Measurements from ENCODE around the gene DCAF16. TPM values are rescaled to one million over a fixed set of nuclear protein-coding genes. Genes with fewer than 3 reads are reported as not detected.

The DCAF16 gene
- total and polyA plus RNA-seq, 10 of the 15 experiments (the other 5 are each of a cell fraction or from before 2014, with no cell fraction given): 5.8 to 48.6 (median 26.0) TPM

DNA sequence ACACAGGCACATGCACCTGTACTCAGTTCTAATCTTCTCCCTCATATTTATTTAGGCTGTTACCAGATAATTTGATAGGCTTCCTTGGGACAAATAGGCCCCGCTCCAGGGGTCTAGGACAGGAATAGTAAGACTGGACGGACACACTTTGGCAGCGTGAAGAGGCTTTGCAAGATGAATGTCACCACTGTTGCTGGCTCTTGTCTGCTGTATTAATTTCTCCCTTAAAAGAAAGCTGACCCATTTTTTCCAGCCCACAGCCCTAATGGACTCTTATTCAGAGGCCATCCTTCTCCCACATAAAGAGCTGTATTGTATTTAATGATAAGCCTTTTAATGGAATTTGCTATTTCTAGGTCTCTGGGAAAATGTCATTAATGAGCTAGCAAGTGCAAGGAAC is 47.1 kb downstream of the DCAF16 start:
- CTCF ChIA-PET: interaction anchor here (1.3 to 2.0 kb wide), 3 partner anchors 13 to 45 kb away, joined by 3 to 13 read pairs (median 5); no protein-coding TSS in a partner anchor

More for the DNA sequence above, 47.1 kb downstream of the DCAF16 start:
- H4K20me1 ChIP-seq (ENCODE audit: control insufficient read depth, insufficient read depth): no peaks in the 10 kb centered on the region
- RAD21 ChIA-PET (ENCODE audit: unreplicated experiment): no interaction called here
- no peak for FAIRE-seq
- DNase-seq (ENCODE audit: low read depth, low spot score): no peak
- in situ Hi-C loops (cut with MboI) (no loop called here), intact Hi-C loops (cut with micrococcal nuclease; ENCODE audit: unreplicated experiment) (loop anchor here (5.0 kb wide), 2 partner anchors 44 to 829 kb away; no protein-coding TSS in a partner anchor)
- no peak overlapping the region for H3K4me2 ChIP-seq (ENCODE audit: control insufficient read depth, insufficient read depth)
- H3K4me1 ChIP-seq (ENCODE audit: control insufficient read depth, insufficient read depth, low read length): no peaks in the 10 kb centered on the region
- H3K27ac ChIP-seq (ENCODE audit: control insufficient read depth, insufficient read depth): no peak overlapping the region
- no peaks in the 10 kb centered on the region for H3K36me3 ChIP-seq (ENCODE audit: control insufficient read depth in 2 of 2, insufficient read depth in 2 of 2, low read length in 1 of 2)
- no peak overlapping the region for H3K4me3 ChIP-seq
- H3K79me2 ChIP-seq (ENCODE audit: control insufficient read depth, insufficient read depth, low read length): no peaks in the 10 kb centered on the region
- TF ChIP-seq, protein P1, sequence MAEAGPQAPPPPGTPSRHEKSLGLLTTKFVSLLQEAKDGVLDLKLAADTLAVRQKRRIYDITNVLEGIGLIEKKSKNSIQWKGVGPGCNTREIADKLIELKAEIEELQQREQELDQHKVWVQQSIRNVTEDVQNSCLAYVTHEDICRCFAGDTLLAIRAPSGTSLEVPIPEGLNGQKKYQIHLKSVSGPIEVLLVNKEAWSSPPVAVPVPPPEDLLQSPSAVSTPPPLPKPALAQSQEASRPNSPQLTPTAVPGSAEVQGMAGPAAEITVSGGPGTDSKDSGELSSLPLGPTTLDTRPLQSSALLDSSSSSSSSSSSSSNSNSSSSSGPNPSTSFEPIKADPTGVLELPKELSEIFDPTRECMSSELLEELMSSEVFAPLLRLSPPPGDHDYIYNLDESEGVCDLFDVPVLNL (IDR thresholded peaks at IDR 0.05; ENCODE audit: low read depth, low read length): no peak
- TF ChIP-seq ZBED1 (IDR thresholded peaks at IDR 0.05; ENCODE audit: borderline replicate concordance) (no peak), KAT2A (conservative IDR thresholded peaks at IDR 0.05; ENCODE audit: control insufficient read depth, low read depth, low read length) (no peak), RELA (IDR thresholded peaks at IDR 0.05; ENCODE audit: borderline replicate concordance, partially characterized antibody) (no peak), PML (IDR thresholded peaks at IDR 0.05; ENCODE audit: low read length) (no peak), ETV6 (conservative IDR thresholded peaks at IDR 0.05 in 1 of 2, IDR thresholded peaks at IDR 0.05 in 1 of 2; ENCODE audit: borderline replicate concordance in 1 of 2, low read depth in 1 of 2) (no peak), GABPA (IDR thresholded peaks at IDR 0.05; ENCODE audit: low read depth) (no peak), IKZF2 (IDR thresholded peaks at IDR 0.05) (no peak), CEBPB (IDR thresholded peaks at IDR 0.05; ENCODE audit: borderline replicate concordance in 1 of 2, low read depth in 2 of 2, low read length in 2 of 2) (no peak)
- TF ChIP-seq, protein P2, sequence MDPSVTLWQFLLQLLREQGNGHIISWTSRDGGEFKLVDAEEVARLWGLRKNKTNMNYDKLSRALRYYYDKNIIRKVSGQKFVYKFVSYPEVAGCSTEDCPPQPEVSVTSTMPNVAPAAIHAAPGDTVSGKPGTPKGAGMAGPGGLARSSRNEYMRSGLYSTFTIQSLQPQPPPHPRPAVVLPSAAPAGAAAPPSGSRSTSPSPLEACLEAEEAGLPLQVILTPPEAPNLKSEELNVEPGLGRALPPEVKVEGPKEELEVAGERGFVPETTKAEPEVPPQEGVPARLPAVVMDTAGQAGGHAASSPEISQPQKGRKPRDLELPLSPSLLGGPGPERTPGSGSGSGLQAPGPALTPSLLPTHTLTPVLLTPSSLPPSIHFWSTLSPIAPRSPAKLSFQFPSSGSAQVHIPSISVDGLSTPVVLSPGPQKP (IDR thresholded peaks at IDR 0.05; ENCODE audit: low read depth, low read length): no peak
- TF ChIP-seq, protein P3, sequence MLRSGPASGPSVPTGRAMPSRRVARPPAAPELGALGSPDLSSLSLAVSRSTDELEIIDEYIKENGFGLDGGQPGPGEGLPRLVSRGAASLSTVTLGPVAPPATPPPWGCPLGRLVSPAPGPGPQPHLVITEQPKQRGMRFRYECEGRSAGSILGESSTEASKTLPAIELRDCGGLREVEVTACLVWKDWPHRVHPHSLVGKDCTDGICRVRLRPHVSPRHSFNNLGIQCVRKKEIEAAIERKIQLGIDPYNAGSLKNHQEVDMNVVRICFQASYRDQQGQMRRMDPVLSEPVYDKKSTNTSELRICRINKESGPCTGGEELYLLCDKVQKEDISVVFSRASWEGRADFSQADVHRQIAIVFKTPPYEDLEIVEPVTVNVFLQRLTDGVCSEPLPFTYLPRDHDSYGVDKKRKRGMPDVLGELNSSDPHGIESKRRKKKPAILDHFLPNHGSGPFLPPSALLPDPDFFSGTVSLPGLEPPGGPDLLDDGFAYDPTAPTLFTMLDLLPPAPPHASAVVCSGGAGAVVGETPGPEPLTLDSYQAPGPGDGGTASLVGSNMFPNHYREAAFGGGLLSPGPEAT (IDR thresholded peaks at IDR 0.05; ENCODE audit: low read depth): no peak
- TF ChIP-seq, protein P4, sequence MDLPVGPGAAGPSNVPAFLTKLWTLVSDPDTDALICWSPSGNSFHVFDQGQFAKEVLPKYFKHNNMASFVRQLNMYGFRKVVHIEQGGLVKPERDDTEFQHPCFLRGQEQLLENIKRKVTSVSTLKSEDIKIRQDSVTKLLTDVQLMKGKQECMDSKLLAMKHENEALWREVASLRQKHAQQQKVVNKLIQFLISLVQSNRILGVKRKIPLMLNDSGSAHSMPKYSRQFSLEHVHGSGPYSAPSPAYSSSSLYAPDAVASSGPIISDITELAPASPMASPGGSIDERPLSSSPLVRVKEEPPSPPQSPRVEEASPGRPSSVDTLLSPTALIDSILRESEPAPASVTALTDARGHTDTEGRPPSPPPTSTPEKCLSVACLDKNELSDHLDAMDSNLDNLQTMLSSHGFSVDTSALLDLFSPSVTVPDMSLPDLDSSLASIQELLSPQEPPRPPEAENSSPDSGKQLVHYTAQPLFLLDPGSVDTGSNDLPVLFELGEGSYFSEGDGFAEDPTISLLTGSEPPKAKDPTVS (IDR thresholded peaks at IDR 0.05; ENCODE audit: low read depth, low read length): no peak
- TF ChIP-seq, protein P5, sequence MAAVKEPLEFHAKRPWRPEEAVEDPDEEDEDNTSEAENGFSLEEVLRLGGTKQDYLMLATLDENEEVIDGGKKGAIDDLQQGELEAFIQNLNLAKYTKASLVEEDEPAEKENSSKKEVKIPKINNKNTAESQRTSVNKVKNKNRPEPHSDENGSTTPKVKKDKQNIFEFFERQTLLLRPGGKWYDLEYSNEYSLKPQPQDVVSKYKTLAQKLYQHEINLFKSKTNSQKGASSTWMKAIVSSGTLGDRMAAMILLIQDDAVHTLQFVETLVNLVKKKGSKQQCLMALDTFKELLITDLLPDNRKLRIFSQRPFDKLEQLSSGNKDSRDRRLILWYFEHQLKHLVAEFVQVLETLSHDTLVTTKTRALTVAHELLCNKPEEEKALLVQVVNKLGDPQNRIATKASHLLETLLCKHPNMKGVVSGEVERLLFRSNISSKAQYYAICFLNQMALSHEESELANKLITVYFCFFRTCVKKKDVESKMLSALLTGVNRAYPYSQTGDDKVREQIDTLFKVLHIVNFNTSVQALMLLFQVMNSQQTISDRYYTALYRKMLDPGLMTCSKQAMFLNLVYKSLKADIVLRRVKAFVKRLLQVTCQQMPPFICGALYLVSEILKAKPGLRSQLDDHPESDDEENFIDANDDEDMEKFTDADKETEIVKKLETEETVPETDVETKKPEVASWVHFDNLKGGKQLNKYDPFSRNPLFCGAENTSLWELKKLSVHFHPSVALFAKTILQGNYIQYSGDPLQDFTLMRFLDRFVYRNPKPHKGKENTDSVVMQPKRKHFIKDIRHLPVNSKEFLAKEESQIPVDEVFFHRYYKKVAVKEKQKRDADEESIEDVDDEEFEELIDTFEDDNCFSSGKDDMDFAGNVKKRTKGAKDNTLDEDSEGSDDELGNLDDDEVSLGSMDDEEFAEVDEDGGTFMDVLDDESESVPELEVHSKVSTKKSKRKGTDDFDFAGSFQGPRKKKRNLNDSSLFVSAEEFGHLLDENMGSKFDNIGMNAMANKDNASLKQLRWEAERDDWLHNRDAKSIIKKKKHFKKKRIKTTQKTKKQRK (IDR thresholded peaks at IDR 0.05; ENCODE audit: low read depth, low read length): no peak
- BruUV-seq (replicated peaks): no TSS peak
- SMC1A ChIA-PET (ENCODE audit: uncharacterized antibody, unreplicated experiment): interaction anchor here (1.0 to 1.2 kb wide), 2 partner anchors 42 to 46 kb away, joined by 3 to 5 read pairs; no protein-coding TSS in a partner anchor
- no peak overlapping the region for H2AFZ ChIP-seq (ENCODE audit: control insufficient read depth, low read depth, low read length)
- no peak overlapping the region for H3K9ac ChIP-seq (ENCODE audit: control insufficient read depth, insufficient read depth, low read length)
- no peak for ATAC-seq
- no peaks in the 10 kb centered on the region for H3K27me3 ChIP-seq (replicated peaks in 1 of 2; ENCODE audit: control insufficient read depth in 2 of 2, insufficient read depth in 2 of 2, low read length in 1 of 2)
- H3K9me3 ChIP-seq (replicated peaks; ENCODE audit: control insufficient read depth, insufficient read depth, low read length): no peaks in the 10 kb centered on the region; the same call in 2 of the 3 replicates
- WGBS (ENCODE audit: insufficient coverage, insufficient replicate concordance, low lambda C conversion rate, missing lambda C conversion rate): 51% methylated on average over 3 of the region's 3 CpGs
- POLR2A ChIA-PET: no interaction called here

All from GM12878 (cell line).